Dendritic cell treated with granulocyte-macrophage colony-stimulating factor and Interleukin-4, amounts not matched to agents 40 ng/mL and 50 ng/mL, for 4 days (primary cell): Measurements from ENCODE around the gene ICA1.

Experiments
- H3K27ac Mint-ChIP-seq: one replicate; pipeline ENCODE4 v1.8.0; 2022; ENCODE audit warnings: mild to moderate bottlenecking, mixed read lengths
- H3K27me3 Mint-ChIP-seq: one replicate; pipeline ENCODE4 v1.8.0; 2022; ENCODE audit warnings: mild to moderate bottlenecking, mixed read lengths
- H3K36me3 Mint-ChIP-seq: one replicate; pipeline ENCODE4 v1.8.0; 2022; ENCODE audit warnings: low read depth, mixed read lengths
- H3K4me1 Mint-ChIP-seq: one replicate; pipeline ENCODE4 v1.8.0; 2022; ENCODE audit warnings: low read depth, mixed read lengths
- H3K4me3 Mint-ChIP-seq: one replicate; pipeline ENCODE4 v1.8.0; 2022; ENCODE audit warnings: mild to moderate bottlenecking, moderate library complexity, mixed read lengths
- H3K9me3 Mint-ChIP-seq: one replicate; pipeline ENCODE4 v1.8.0; 2022; ENCODE audit warnings: mixed read lengths
- intact Hi-C: fragments of 100-400 bp; cut with micrococcal nuclease; formaldehyde crosslinking; loops from one replicate; pipeline ENCODE4 v1.15.0; 2022

The ICA1 gene

DNA sequence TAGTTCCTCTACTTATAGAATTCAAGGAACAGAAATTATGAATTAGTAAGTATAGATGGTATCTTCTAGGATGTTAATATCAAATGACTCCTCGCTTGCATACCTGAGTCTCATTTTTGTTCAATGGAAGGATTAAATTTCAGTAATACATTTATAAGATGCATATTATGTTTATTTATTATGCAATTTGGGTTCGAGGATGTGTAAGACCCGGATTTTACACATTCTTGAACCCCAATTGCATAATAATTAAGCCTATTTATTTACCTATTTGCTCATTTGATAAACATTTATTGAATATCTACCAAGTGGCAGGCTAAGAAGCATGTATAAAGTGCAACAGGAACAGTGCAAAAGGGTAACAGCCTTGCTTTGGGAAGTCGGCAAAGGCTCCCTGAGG lies 52.6 kb downstream of the ICA1 start:
- Mint-ChIP-seq H3K27ac (no peak overlapping the region), H3K27me3 (no peaks in the 10 kb centered on the region), H3K4me1 (peaks cover 5% of the 10 kb centered on the region), H3K4me3 (no peak overlapping the region), H3K9me3 (no peaks in the 10 kb centered on the region), H3K36me3 (no peaks in the 10 kb centered on the region)
- intact Hi-C loops, result no loop called here

DNA sequence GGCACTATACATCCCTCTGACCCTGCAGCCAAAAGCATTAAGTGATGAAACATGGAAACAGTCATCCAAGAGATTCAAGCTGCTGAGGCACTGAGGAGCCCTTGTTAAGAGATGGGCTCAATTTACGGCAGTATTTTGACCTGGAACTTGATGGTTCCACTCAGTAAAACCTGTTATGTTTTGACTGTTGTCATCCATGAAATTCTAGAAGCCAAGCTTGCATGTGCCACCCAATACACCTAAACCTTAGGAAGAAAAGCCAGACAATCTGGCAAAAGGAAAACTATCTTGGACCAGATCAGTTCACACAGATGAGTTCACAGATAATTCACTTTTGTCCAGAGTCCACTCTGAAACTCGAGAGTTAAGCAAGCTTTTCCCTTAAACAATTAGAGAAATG lies 53.2 kb downstream of the ICA1 start:
- H3K4me3 Mint-ChIP-seq, result no peak overlapping the region
- H3K27me3 Mint-ChIP-seq, result no peaks in the 10 kb centered on the region
- H3K9me3 Mint-ChIP-seq, result no peaks in the 10 kb centered on the region
- peaks cover 5% of the 10 kb centered on the region for H3K4me1 Mint-ChIP-seq
- no peak overlapping the region for H3K27ac Mint-ChIP-seq
- no peaks in the 10 kb centered on the region for H3K36me3 Mint-ChIP-seq
- intact Hi-C loops, result no loop called here

DNA sequence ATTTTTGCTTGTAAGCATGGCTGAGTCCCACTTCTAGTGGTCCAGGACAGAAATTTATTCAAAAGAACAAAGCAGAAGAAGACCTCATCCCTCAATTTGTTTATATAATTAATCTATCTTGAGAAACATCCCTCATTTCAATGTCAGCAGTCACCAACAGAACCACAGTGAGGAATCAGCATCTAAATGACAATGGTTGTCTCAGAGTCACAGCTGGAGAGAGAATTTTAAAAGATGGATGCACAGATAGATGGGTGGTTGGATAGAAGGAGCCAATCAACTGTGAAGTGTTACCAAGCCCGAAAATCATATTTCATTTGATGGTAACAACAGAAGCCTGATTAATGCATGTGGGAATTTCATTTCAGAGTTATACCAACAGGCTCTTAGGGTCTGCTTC lies 55.0 kb downstream of the ICA1 start:
- H3K27me3 Mint-ChIP-seq, result no peaks in the 10 kb centered on the region
- no peak overlapping the region for H3K4me3 Mint-ChIP-seq
- H3K9me3 Mint-ChIP-seq, result no peaks in the 10 kb centered on the region
- H3K4me1 Mint-ChIP-seq, result peaks cover 6% of the 10 kb centered on the region
- intact Hi-C loops, result no loop called here
- no peak overlapping the region for H3K27ac Mint-ChIP-seq
- no peaks in the 10 kb centered on the region for H3K36me3 Mint-ChIP-seq

DNA sequence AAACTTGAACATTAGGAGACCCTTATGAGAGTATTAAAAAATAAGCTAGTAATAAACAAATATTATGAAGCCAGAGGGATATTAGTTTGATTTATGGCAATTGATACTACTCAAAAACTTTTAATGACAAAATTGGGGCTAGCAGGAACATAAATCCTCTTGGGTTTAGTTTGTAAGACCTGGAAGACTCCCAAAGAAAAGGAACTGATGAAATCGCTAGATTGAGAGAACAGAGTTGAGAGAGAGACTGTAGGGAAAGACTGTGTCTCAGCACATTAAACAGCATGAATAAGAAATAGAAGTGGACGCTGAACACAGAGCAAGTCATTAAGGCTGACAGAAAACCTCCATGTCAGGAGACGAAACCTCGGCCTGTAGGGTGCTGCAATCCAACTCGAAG lies 56.4 kb downstream of the ICA1 start:
- no peaks in the 10 kb centered on the region for H3K27me3 Mint-ChIP-seq
- H3K4me1 Mint-ChIP-seq, result peaks cover 13% of the 10 kb centered on the region
- no peak overlapping the region for H3K4me3 Mint-ChIP-seq
- H3K9me3 Mint-ChIP-seq, result no peaks in the 10 kb centered on the region
- no peaks in the 10 kb centered on the region for H3K36me3 Mint-ChIP-seq
- intact Hi-C loops, result no loop called here
- no peak overlapping the region for H3K27ac Mint-ChIP-seq

DNA sequence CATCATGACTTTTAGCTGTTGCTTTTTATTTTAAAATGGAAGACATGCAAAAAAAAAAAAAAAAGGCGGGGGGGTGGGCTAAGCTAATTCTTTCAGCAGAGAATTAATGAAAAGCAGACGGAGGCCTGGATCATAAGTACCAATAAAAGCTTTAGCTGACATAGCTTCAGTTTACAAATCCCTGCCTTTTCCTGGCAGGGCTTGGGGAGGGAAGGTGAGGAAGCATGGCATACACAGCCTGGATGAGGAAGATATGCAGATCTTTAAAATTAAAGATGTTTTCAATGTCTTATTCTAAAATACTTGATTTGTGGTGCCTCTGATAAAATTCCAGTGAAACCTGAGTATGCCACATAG lies 57.0 kb downstream of the ICA1 start:
- intact Hi-C loops, result no loop called here
- Mint-ChIP-seq H3K36me3 (no peaks in the 10 kb centered on the region), H3K27me3 (no peaks in the 10 kb centered on the region), H3K4me1 (peaks cover 18% of the 10 kb centered on the region), H3K9me3 (no peaks in the 10 kb centered on the region), H3K4me3 (no peak overlapping the region), H3K27ac (no peak overlapping the region)

DNA sequence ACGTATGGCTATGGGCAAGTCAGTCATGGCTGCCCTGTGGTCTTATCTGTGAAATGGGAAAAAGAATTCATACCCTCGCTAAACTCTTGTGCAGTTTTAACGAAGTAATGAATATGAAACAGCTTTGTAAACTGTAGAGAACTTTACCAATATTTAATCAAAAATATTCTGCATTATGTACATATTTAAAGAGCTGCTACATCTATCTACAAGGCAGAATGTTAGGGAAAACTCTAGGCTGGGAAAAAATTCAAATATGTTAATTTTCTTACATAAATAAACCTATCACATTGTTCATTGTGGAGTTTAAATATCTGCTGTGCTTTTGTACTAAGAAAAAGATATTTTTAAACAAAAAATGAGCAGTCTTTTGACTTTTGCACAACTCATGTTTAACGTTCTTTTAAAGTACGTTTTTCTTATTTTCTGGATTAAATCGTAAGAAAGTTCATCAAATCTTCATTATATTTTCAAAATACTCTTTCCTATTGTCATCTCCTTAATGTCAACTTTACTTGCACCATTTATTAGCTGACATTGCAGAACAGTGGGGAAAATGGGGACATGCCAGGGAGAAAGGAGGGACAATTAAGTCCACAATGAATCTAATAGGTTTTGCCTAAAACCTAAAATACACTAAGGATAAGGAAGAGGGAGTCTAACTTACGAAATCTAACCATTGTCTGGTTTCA lies 57.5 kb downstream of the ICA1 start:
- no peak overlapping the region for H3K4me3 Mint-ChIP-seq
- H3K27ac Mint-ChIP-seq, result no peak overlapping the region
- no peaks in the 10 kb centered on the region for H3K27me3 Mint-ChIP-seq
- H3K36me3 Mint-ChIP-seq, result no peaks in the 10 kb centered on the region
- no peaks in the 10 kb centered on the region for H3K9me3 Mint-ChIP-seq
- H3K4me1 Mint-ChIP-seq, result peaks cover 18% of the 10 kb centered on the region
- intact Hi-C loops, result no loop called here

DNA sequence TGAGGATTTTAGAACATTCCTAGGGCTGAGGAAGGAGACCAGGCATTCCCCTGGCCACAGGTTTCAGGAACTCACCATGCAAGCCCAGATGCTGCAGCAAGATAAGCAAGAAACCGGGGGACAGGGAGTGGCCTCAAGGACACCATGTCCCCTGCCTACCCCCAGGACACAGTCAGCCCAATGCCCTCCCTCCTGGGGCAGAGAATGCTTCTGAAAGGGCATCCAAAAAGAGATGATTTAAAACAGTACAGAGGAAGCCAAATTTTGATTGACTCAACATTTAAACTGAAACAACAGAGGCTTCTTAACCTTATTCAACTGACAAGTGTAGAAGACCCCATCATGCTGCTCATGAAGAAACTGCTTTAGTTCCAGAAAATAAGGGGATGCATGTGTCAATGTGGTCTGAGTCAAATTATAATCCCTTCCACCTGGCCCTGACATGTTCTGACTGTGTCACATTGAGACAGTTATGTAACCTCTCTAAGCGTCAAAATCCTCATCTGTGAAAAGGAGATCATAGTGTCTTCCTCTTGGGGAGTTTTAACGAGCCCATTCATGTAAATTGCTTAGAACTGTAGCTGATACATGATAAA lies 60.0 kb downstream of the ICA1 start:
- Mint-ChIP-seq H3K4me3 (no peak overlapping the region), H3K27me3 (no peaks in the 10 kb centered on the region), H3K9me3 (no peaks in the 10 kb centered on the region), H3K4me1 (peaks cover 18% of the 10 kb centered on the region), H3K36me3 (no peaks in the 10 kb centered on the region), H3K27ac (no peak overlapping the region)
- intact Hi-C loops, result no loop called here

DNA sequence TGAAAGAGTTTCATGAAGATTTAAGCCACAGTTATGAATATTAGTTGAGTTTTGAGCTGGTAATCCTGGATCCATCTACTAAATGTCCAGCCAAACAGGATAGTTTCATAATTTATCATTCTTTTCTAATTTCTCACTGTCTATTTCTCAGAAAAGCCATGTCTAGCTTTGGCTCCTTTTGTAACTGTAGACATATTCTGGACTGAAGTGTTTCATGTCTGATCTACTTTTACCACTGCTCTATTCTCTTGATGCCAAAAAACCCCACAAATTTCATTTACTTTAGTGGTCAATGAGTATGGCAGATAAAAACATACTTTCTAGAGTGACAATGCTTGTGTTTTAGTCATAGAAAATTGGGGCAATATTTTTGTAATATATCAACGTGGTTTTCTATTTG lies 61.2 kb downstream of the ICA1 start:
- H3K9me3 Mint-ChIP-seq, result no peaks in the 10 kb centered on the region
- no peaks in the 10 kb centered on the region for H3K27me3 Mint-ChIP-seq
- no peaks in the 10 kb centered on the region for H3K36me3 Mint-ChIP-seq
- H3K4me3 Mint-ChIP-seq, result no peak overlapping the region
- H3K4me1 Mint-ChIP-seq, result peaks cover 18% of the 10 kb centered on the region
- no peak overlapping the region for H3K27ac Mint-ChIP-seq
- intact Hi-C loops, result no loop called here

DNA sequence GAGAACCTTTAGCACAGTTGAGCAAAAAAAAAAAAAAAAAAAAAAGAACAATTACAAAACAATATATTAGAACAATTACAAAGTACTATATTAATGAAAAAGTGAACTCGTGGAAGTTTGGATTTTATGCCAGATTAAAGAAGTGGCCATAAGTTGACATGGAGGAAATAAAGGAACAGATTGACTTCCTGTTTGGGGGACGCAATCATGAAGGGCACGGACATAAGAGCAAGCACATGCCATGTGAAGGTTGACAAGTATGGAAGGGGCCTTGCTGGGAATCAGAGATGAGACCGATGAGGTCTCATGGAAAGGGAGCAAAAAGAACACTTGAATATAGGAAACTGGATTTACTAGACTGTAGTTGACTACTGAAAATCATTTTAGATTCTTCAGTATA lies 61.7 kb downstream of the ICA1 start:
- Mint-ChIP-seq H3K4me3 (no peak overlapping the region), H3K27me3 (no peaks in the 10 kb centered on the region), H3K4me1 (peaks cover 18% of the 10 kb centered on the region), H3K9me3 (no peaks in the 10 kb centered on the region), H3K27ac (no peak overlapping the region), H3K36me3 (no peaks in the 10 kb centered on the region)
- intact Hi-C loops, result no loop called here

DNA sequence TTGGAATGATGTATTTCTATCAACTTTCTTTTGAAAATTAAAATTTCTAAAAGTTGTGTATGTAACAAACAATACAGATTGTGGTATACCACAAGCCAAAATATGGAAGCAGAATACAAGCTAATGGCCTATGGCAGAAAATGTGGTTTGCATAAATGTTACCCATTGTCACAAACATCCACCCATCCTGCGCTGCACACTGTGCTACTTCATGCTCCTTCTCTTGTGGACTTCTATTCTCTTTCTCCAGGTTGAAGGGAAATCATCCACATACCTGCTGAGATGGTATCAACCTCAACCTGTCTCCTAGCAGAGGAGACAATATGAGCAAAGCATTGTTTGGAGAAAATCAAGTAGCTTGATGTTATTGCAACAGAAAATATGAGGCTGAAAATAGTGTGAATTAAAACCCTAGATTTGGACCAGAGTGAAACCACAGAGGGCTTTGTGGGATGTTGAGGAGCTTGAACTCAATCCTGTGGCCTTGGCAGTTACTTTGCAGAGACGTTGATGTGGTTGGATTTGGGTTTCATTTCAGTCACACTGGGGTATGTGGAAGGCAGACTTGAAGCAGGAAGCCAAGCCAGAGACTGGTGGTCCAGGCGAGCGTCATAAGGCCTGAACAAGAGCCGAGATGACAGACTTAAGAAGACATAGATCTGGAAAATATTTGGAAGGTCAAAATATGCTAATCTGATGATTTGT lies 63.8 kb downstream of the ICA1 start:
- Mint-ChIP-seq H3K4me3 (no peak overlapping the region), H3K27ac (no peak overlapping the region)

DNA sequence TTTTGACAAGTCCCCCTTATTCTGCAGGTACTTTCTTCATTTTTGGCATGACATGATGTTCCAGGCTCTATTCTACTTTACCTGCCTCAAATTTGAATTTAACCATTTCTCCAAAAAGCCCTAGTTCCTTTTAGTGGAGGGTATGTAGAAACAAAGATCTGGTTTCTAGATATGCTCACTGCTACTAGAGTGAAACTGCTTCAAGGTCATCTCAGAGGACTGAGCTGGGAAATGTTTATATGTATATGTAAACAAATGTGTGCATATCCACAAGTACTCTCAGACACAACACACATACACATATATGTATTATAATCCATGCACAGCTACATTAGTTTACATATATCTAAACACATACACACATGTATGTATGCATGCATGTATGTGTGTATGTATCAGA lies 69.1 kb downstream of the ICA1 start:
- Mint-ChIP-seq H3K36me3 (no peaks in the 10 kb centered on the region), H3K4me3 (no peak overlapping the region), H3K27ac (no peak overlapping the region), H3K4me1 (no peaks in the 10 kb centered on the region), H3K27me3 (no peaks in the 10 kb centered on the region), H3K9me3 (no peaks in the 10 kb centered on the region)
- intact Hi-C loops, result loop anchor here (5.0 kb wide), 2 partner anchors 531 to 596 kb away; no protein-coding TSS in a partner anchor

More for the DNA sequence above, 63.8 kb downstream of the ICA1 start:
- Mint-ChIP-seq H3K27me3 (no peaks in the 10 kb centered on the region), H3K36me3 (no peaks in the 10 kb centered on the region), H3K9me3 (no peaks in the 10 kb centered on the region), H3K4me1 (peaks cover 12% of the 10 kb centered on the region)
- intact Hi-C loops, result no loop called here

DNA sequence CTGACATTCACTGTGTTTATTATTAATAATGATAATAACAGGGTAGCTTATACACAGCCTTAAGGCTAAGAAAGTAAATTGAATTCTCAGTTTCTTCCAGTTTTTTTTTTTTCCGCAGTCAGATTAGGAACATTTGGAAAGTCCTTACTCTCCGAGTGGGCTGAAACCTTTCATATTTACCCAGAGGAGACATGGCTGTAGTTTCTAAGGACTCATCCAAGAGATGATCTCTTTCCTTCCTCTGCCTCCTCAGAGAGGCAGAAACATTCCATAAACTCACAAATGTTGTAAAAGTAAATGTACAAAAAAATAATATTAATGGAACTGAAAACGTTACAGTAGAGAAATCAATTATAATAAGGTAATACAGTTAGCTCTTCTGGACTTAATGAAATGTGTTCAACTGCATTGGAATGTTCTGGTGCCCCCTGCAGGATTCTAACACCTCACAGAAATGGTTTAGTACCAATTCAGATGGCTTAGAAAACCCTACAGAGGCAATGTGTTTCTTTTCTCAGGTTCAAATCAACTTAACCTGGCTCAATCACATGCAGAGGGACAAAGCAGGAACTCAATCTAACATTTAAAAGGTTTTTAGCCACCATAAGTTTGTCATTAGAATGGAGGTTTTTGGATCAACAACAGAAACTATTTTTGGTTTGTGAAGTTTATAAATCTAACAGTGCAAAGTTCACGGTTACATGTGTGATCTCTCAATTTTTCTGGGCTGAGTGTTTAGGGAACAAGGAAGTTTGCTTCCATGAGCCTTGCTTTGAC lies 71.7 kb downstream of the ICA1 start:
- no peaks in the 10 kb centered on the region for H3K27me3 Mint-ChIP-seq
- H3K4me1 Mint-ChIP-seq, result peaks cover 11% of the 10 kb centered on the region
- H3K27ac Mint-ChIP-seq, result no peak overlapping the region
- no peaks in the 10 kb centered on the region for H3K36me3 Mint-ChIP-seq
- H3K9me3 Mint-ChIP-seq, result no peaks in the 10 kb centered on the region
- intact Hi-C loops, result loop anchor here (1.0 to 5.0 kb wide), 3 partner anchors 509 to 593 kb away; no protein-coding TSS in a partner anchor
- no peak overlapping the region for H3K4me3 Mint-ChIP-seq

DNA sequence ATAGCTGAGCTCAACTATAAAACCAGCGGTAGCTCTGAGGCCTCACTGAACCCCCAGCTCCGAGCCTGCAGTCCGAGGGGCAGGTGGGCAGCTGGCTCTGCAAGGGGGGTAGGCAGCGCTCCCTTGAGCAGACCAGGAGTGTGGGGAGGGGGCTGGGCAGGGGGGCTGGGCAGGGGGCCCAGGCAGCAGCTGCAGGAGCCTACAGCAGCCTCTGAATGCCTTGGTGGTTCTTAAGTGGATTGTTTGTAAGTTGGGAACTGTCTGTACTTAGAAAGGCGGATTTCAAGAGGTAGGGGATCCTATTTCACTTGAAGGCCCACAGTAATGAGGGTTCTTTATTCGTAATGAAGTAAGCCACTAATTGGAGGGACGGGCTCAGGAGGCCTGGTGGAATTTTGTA lies 72.3 kb downstream of the ICA1 start:
- Mint-ChIP-seq H3K36me3 (no peaks in the 10 kb centered on the region), H3K27me3 (no peaks in the 10 kb centered on the region), H3K4me3 (no peak overlapping the region), H3K4me1 (peaks cover 11% of the 10 kb centered on the region), H3K9me3 (no peaks in the 10 kb centered on the region), H3K27ac (no peak overlapping the region)
- intact Hi-C loops, result loop anchor here (1.0 to 5.0 kb wide), 3 partner anchors 508 to 592 kb away; no protein-coding TSS in a partner anchor
